Fibroblast of villous mesenchyme (primary cell): ENCODE results near the gene ADGRL3. TPM values are rescaled to one million over a fixed set of nuclear protein-coding genes. Genes with fewer than 3 reads are reported as not detected.

Experiments
- DNase-seq: peaks from one replicate; pipeline ENCODE4 v3.0.0-alpha.2; 2010; ENCODE audit warnings: low read depth
- H3K4me3 ChIP-seq: 2 replicates; pipeline ENCODE4 v1.5.1; 2011; ENCODE audit warnings: low read depth, mild to moderate bottlenecking, low read length
- total RNA-seq: library from RNA; depleted of rRNA; stranded (reverse); fragments of >200 nt; gene quantifications from 2 replicates; pipeline ENCODE4 v1.2.3, GENCODE V29; 2012
- TF ChIP-seq, protein P1 (sequence below): IDR thresholded peaks from 2 replicates; pipeline ENCODE4 v1.5.1; 2012; ENCODE audit warnings: low read depth, mild to moderate bottlenecking, low read length; ENCODE audit not compliant: insufficient read depth

The ADGRL3 gene
- total RNA-seq, 1 donor = 2.2 TPM

DNA sequence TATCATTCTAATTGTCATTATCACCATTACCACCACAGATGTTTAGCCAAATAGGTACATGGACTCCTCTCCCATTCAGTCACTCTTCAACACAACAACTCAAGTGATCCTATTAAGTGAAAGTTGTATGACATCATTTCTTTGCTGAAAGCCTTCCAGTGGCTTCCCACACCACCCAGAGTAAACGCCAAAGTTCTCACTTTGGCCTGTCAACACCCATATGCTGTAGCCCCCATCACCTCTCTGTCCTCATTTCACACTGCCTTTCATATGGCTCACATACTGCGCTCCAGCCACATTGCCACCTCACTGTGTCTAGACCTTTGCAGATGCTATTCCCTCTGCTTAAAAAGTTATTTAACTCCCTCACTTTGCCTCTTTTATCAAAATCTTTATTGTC lies 682.3 kb downstream of the ADGRL3 start:
- no peak for DNase-seq
- TF ChIP-seq, protein P1, sequence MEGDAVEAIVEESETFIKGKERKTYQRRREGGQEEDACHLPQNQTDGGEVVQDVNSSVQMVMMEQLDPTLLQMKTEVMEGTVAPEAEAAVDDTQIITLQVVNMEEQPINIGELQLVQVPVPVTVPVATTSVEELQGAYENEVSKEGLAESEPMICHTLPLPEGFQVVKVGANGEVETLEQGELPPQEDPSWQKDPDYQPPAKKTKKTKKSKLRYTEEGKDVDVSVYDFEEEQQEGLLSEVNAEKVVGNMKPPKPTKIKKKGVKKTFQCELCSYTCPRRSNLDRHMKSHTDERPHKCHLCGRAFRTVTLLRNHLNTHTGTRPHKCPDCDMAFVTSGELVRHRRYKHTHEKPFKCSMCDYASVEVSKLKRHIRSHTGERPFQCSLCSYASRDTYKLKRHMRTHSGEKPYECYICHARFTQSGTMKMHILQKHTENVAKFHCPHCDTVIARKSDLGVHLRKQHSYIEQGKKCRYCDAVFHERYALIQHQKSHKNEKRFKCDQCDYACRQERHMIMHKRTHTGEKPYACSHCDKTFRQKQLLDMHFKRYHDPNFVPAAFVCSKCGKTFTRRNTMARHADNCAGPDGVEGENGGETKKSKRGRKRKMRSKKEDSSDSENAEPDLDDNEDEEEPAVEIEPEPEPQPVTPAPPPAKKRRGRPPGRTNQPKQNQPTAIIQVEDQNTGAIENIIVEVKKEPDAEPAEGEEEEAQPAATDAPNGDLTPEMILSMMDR = no peak

DNA sequence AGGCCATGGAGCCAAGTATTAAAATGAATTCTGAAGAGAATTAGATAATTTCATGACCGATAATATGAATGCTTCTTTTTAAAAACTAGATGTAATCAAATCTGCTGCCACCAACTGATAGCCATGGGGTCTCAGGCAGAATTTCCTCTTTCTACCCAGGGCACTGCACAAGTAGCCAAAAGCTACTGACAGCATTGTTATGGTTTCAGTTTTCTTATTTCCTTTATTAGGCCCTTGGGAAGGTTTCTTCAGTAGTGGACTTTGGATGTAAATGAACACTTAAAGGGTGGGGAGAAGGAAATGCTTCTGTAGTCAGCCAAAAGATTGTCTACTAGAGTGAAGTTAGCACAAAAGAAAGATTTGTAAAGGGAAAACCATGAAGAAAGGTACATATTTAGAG lies 686.0 kb downstream of the ADGRL3 start:
- no peak overlapping the region for H3K4me3 ChIP-seq
- no peak for DNase-seq
- TF ChIP-seq, protein P1 = no peak

More for the DNA sequence above, 682.3 kb downstream of the ADGRL3 start:
- H3K4me3 ChIP-seq = no peak overlapping the region

DNA sequence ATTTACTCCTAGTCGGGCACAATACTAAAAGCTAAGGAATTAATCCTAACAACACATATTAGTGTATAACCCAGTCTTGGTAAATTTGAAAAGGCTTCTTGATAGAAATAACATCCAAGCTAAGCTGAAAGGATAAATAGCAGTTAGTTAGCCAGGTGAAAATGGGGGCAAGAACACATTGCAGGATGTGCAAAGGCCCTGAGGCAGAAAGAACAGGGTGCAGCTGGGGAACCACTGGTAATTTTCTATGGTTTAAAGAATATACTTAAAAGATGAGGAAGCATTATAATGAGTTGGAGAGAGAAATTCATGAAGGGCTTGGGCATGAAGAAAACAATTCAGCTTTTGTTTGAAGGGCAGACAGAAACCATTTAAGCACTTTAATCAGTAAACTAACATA lies 689.0 kb downstream of the ADGRL3 start:
- H3K4me3 ChIP-seq = no peak overlapping the region
- DNase-seq = no peak
- TF ChIP-seq, protein P1 = no peak

DNA sequence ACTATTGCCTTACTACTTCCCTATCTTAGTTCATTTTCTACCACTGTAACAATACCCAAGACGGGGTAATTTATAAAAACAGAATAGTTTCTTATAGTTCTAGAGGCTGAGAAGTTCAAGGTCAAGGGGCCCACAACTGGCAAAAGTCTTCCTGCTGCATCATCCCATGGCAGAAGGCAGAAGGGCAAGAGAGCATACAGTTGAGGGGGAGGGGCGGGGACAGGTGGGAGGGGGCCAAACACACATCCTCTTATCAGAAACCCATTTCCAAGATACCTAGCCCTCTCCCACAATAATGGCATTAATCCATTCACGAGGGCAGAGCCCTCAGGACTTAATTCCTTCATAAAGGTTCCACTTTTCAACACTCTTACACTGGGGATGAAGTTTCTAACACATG lies 690.2 kb downstream of the ADGRL3 start:
- no peak for DNase-seq
- TF ChIP-seq, protein P1 = no peak
- H3K4me3 ChIP-seq = no peak overlapping the region

DNA sequence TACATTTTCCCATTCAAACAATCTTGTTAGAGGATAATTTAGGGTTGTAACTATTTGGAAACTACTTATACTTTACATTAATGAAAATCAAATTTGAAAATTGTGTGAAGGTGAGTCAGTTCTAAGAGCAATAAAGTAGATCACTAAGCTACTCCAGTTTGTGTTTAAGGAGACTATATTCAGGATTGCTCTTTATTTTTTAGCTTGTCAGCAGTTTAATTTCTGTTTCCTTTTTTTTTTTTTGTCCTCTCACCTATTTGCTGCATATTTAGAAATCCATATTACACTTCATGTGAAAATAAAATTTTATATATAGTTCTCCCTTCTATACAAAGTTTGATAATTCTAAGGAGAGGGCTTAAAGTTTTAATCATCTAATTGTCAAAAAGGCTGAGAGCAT lies 691.8 kb downstream of the ADGRL3 start:
- no peak overlapping the region for H3K4me3 ChIP-seq
- TF ChIP-seq, protein P1 = no peak
- no peak for DNase-seq

DNA sequence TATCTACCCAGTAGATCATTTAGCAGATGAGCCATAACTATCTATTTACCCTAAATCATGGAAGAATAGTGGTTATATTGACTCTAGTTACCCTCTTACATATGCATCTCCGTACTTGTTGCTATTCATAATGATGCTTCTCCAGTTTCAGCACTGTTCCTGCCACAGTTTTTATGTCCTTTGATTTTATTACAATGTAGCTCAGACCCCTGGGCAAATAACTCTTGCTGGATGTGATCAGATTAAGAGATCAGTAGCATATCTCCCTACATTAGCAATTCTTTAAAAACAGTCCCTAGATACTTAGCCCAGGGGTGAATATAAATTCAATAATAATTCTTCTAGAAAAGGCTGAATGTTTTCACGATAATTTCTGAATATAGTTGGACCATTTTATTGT lies 696.5 kb downstream of the ADGRL3 start:
- no peak overlapping the region for H3K4me3 ChIP-seq
- TF ChIP-seq, protein P1 = no peak
- DNase-seq = no peak

DNA sequence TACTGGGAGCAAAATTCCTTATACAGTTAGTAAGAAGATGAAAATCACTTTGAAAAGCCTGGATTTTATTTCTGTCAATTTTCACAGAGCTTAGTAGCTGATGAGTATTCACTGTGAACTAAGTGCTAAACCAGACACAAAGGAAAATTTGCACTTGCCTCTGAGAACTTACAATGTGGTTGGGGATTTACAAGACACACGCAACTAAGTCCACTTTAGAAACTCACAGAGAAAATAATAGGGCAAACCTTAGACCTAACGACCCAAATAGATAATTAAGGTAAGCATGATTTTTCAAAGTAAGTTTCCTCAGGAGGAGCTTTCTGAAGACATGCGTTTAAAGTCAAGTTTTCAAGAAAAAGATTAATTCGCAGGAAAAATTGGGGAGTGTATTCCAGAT lies 708.9 kb downstream of the ADGRL3 start:
- TF ChIP-seq, protein P1 = no peak
- no peak for DNase-seq
- no peak overlapping the region for H3K4me3 ChIP-seq
